Transverse colon (tissue), 4 donors: ENCODE data around the gene LTB. TPM values are rescaled to one million over a fixed set of nuclear protein-coding genes. Genes with fewer than 3 reads are reported as not detected.
A peak's percentile ranks its signal among the peaks of the same experiment; 100 is the strongest.

Experiments
- DNase-seq: peaks from one replicate; pipeline ENCODE4 v3.0.0-alpha.2; 2019
- H3K27ac ChIP-seq, 4 donors: fragments of 200-600 bp; sonication (generic); 2 replicates each; pipeline ENCODE4 v1.5.1; 2016 to 2018; ENCODE audit warnings: inconsistent platforms in 4 of 4
- H3K27me3 ChIP-seq: fragments of 200-600 bp; sonication (generic); 2 replicates; pipeline ENCODE4 v1.5.1; 2017; ENCODE audit warnings: inconsistent platforms
- H3K36me3 ChIP-seq, 4 donors: fragments of 200-600 bp; sonication (generic); 2 replicates each; pipeline ENCODE4 v1.5.1; 2017 to 2019; ENCODE audit warnings: inconsistent platforms in 4 of 4
- H3K4me1 ChIP-seq, 4 donors: fragments of 200-600 bp; sonication (generic); 2 replicates each; pipeline ENCODE4 v1.5.1; 2017 to 2020; ENCODE audit warnings: inconsistent platforms in 4 of 4
- H3K4me3 ChIP-seq, 4 donors: fragments of 200-600 bp; sonication (generic); 1 replicate in 1 of 4; 2 replicates in 3 of 4; pipeline versions ENCODE4 v1.5.1 to v1.6.1; 2017 to 2019; ENCODE audit warnings: inconsistent platforms in 4 of 4
- H3K9me3 ChIP-seq, 2 donors: fragments of 200-600 bp; sonication (generic); 2 replicates each; pipeline ENCODE4 v1.5.1; 2017 to 2019; ENCODE audit warnings: inconsistent platforms in 2 of 2
- CTCF ChIP-seq, 5 experiments: fragments of 200-600 bp in 3 of 5; fragments of 450-650 bp in 2 of 5; sonication (generic) in 3 of 5; IDR thresholded peaks; 1 replicate in 2 of 5; 2 replicates in 3 of 5; pipeline ENCODE4 v1.5.1; 2016 to 2017; ENCODE audit warnings: antibody characterized with exemption in 5 of 5, inconsistent platforms in 3 of 5, mild to moderate bottlenecking in 2 of 5, moderate library complexity in 1 of 5
- EP300 ChIP-seq: sonication (generic); formaldehyde crosslinking; IDR thresholded peaks from one replicate; pipeline ENCODE4 v1.6.1; 2017; ENCODE audit warnings: antibody characterized with exemption, low read depth
- POLR2A ChIP-seq: fragments of 450-650 bp; IDR thresholded peaks from one replicate; pipeline ENCODE4 v1.6.1; 2016; ENCODE audit warnings: antibody characterized with exemption, mild to moderate bottlenecking, moderate library complexity
- POLR2AphosphoS5 ChIP-seq, 3 donors: sonication (generic); formaldehyde crosslinking; IDR thresholded peaks; one replicate each; pipeline ENCODE4 v1.6.1; 2016; ENCODE audit warnings: antibody characterized with exemption in 3 of 3
- WGBS, 2 donors: methylation state at CpG; one replicate each; pipeline ENCODE4 v1.1.5; 2018; ENCODE audit warnings: low coverage in 1 of 2; 5-methylcytosine and 5-hydroxymethylcytosine counted together
- in situ Hi-C, 4 donors: fragments of 200-750 bp; cut with MboI; loops; one replicate each; pipeline versions ENCODE4 v1.15.0 to v1.15.1; 2017; ENCODE audit warnings: low sequenced_read_pairs in 3 of 4, low pct_ligation_motif_present in 1 of 4, low pct_unique_long_range_greater_than_20kb in 1 of 4
- intact Hi-C: fragments of 100-400 bp; cut with DNase I; formaldehyde crosslinking; loops from one replicate; pipeline ENCODE4 v1.15.1; 2023; ENCODE audit warnings: low total_unique reads
- total RNA-seq, 4 donors: library from RNA; depleted of rRNA; stranded (reverse); fragments of >200 nt; gene quantifications; one replicate each; pipeline ENCODE4 v1.1.0, GENCODE V29; 2016

The LTB gene
- total RNA-seq, 4 donors from 2014 or later, result 7.6 to 34.8 TPM; not detected in 2

DNA sequence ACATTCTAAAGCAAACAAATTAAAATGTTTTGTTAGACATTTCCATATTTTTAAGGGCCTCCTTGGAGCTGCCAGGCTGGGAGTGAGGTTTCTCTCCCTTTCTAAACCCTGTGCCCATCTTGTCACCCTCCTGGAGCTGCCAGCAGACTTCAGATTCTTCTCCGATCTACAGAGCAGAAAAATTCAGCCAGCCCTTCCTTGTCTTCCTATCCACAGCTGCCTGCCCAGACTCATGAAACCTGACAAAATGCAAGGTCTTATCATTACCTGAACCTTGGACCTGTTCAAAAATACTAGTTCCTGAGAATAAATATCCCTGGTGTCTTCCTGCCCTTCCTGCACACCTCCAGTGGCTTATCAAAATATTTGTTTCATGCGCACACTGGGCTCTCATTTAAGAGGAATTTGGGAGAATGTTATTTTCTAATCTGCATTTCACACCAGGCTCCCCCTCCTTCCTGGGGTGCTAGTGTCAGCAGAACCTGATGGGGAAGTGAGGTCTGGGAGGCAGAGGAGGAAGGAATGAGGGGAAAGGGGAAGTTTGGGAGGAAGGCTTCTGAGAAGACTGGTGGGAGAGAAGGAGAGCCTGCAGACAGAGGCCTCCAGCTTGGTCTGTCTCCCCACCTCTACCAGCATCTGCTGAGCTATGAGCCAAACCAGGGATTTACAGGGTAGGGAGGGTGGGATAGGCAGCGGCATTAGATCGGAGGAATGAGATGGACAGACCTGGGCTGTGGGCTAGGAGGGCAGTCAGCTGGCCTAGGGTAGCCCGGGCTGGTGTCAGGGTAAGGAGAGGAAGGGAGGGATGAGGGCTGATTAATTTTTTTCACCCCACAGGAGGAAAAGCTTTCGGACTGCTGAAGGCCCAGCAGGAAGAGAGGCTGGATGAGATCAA is 32.7 kb upstream of the LTB start, which contains the start of gene AIF1:
TSS of gene AIF1 (plus strand) at position 551 of the 895 bp plus-strand sequence. CDS start at position 647, 96 bp downstream.
- DNase-seq, result no peak
- WGBS, 2 donors, result 46 to 64% methylated on average over 3 to 6 of the region's 6 CpGs
- Histone ChIP-seq H3K9me3 (no peaks in the 10 kb centered on the region), H3K27ac (peak within 1 kb of the TSS; percentile 41 to 57 (median 55)), H3K4me3 (peak within 1 kb of the TSS in 2 of 4 donors; percentile 1 to 29), H3K36me3 (no peaks in the 10 kb centered on the region), H3K27me3 (no peaks in the 10 kb centered on the region), H3K4me1 (peaks cover 0 to 24% (median 7%) of the 10 kb centered on the region in 4 donors)
- TF ChIP-seq CTCF (IDR thresholded peaks at IDR 0.05), result no peak
- no peak for TF ChIP-seq POLR2A
- TF ChIP-seq POLR2AphosphoS5 (IDR thresholded peaks at IDR 0.05), result no peak
- no peak for TF ChIP-seq EP300
- intact Hi-C loops (no loop called here), in situ Hi-C loops (no loop called here)

GRCh38 chr6:31614075-31614619 is 31.9 kb upstream of the LTB start:
- no peak for TF ChIP-seq CTCF (IDR thresholded peaks at IDR 0.05)
- no peak for TF ChIP-seq EP300
- no peak for TF ChIP-seq POLR2AphosphoS5 (IDR thresholded peaks at IDR 0.05)
- no peak for TF ChIP-seq POLR2A
- in situ Hi-C loops (no loop called here), intact Hi-C loops (no loop called here)
- H3K4me1 ChIP-seq, result peaks cover 0 to 20% (median 5%) of the 10 kb centered on the region in 4 donors
- no peaks in the 10 kb centered on the region for H3K27me3 ChIP-seq
- no peaks in the 10 kb centered on the region for H3K36me3 ChIP-seq
- no peaks in the 10 kb centered on the region for H3K9me3 ChIP-seq
- peak overlapping the region in 3 of 4 donors; percentile 53 to 57 (median 54) for H3K27ac ChIP-seq
- 69 to 71% methylated on average over 5 to 8 of the region's 8 CpGs for WGBS, 2 donors
- no peak for DNase-seq
- H3K4me3 ChIP-seq, result no peak overlapping the region

- peaks cover 0 to 20% (median 5%) of the 10 kb centered on the region in 4 donors for H3K4me1 ChIP-seq
- TF ChIP-seq POLR2A (no peak), POLR2AphosphoS5 (IDR thresholded peaks at IDR 0.05) (no peak), EP300 (no peak)
- no peaks in the 10 kb centered on the region for H3K27me3 ChIP-seq
- H3K9me3 ChIP-seq, result no peaks in the 10 kb centered on the region
- no peak for DNase-seq
- H3K27ac ChIP-seq, result no peak overlapping the region
- WGBS, 2 donors, result 75 to 76% methylated on average over 4 of the region's 4 CpGs
- H3K4me3 ChIP-seq, result no peak overlapping the region
- in situ Hi-C loops (no loop called here), intact Hi-C loops (no loop called here)
- H3K36me3 ChIP-seq, result no peaks in the 10 kb centered on the region
These were observed 28.7 kb upstream of the LTB start for GRCh38 chr6:31610968-31611367.

- Histone ChIP-seq H3K4me3 (no peak overlapping the region), H3K9me3 (no peaks in the 10 kb centered on the region), H3K27ac (no peak overlapping the region), H3K4me1 (peaks cover 0 to 12% (median 4%) of the 10 kb centered on the region in 4 donors), H3K27me3 (no peaks in the 10 kb centered on the region), H3K36me3 (no peaks in the 10 kb centered on the region)
- no peak for TF ChIP-seq POLR2A
- no peak for TF ChIP-seq CTCF (IDR thresholded peaks at IDR 0.05)
- TF ChIP-seq EP300, result no peak
- no peak for TF ChIP-seq POLR2AphosphoS5 (IDR thresholded peaks at IDR 0.05)
- WGBS, 2 donors, result 66% methylated on average over 8 of the region's 8 CpGs; no CpG with 5 or more reads in 1 of the 2 donors
- DNase-seq, result no peak
- intact Hi-C loops, result no loop called here
- in situ Hi-C loops, result no loop called here
These were observed 27.5 kb upstream of the LTB start for GRCh38 chr6:31609519-31610406.
